Measurements from ENCODE around the gene ANK3. TPM values are rescaled to one million over a fixed set of nuclear protein-coding genes. Genes with fewer than 3 reads are reported as not detected.

ANK3 gene
- polyA plus RNA-seq, 1 experiment, result 0.13 TPM

DNA sequence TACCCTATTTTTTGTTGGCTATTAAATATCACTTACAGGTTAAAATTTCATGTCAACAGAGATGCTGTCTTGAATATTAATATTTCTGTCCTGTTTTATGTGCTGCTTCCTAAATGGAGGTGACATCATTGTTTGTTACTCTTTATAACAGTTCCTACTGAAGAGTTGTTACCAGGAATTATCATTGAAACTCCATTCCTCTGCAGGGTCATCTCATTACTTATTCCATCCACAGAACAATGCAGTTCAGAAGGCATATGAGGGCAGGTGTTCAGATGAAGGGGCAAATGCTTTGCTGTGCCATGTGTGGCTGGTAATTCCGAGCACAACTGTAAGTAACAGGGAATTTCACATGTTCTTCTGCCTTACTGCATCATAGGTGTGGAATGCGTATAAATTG, 113.4 kb downstream of the ANK3 start:
- ChIA-PET POLR2A (no interaction called here), CTCF (no interaction called here)
- Histone ChIP-seq H3K36me3 (ENCODE audit: control insufficient read depth, insufficient read depth, low read length) (no peaks in the 10 kb centered on the region), H3K4me3 (ENCODE audit: low read depth, low read length) (no peak overlapping the region), H3K27me3 (ENCODE audit: control insufficient read depth, insufficient read depth, low read length) (no peaks in the 10 kb centered on the region)
- DNase-seq (ENCODE audit: low read depth), result no peak
- TF ChIP-seq, protein P1, sequence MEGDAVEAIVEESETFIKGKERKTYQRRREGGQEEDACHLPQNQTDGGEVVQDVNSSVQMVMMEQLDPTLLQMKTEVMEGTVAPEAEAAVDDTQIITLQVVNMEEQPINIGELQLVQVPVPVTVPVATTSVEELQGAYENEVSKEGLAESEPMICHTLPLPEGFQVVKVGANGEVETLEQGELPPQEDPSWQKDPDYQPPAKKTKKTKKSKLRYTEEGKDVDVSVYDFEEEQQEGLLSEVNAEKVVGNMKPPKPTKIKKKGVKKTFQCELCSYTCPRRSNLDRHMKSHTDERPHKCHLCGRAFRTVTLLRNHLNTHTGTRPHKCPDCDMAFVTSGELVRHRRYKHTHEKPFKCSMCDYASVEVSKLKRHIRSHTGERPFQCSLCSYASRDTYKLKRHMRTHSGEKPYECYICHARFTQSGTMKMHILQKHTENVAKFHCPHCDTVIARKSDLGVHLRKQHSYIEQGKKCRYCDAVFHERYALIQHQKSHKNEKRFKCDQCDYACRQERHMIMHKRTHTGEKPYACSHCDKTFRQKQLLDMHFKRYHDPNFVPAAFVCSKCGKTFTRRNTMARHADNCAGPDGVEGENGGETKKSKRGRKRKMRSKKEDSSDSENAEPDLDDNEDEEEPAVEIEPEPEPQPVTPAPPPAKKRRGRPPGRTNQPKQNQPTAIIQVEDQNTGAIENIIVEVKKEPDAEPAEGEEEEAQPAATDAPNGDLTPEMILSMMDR (IDR thresholded peaks at IDR 0.05; ENCODE audit: insufficient read depth, low read depth, low read length), result no peak

DNA sequence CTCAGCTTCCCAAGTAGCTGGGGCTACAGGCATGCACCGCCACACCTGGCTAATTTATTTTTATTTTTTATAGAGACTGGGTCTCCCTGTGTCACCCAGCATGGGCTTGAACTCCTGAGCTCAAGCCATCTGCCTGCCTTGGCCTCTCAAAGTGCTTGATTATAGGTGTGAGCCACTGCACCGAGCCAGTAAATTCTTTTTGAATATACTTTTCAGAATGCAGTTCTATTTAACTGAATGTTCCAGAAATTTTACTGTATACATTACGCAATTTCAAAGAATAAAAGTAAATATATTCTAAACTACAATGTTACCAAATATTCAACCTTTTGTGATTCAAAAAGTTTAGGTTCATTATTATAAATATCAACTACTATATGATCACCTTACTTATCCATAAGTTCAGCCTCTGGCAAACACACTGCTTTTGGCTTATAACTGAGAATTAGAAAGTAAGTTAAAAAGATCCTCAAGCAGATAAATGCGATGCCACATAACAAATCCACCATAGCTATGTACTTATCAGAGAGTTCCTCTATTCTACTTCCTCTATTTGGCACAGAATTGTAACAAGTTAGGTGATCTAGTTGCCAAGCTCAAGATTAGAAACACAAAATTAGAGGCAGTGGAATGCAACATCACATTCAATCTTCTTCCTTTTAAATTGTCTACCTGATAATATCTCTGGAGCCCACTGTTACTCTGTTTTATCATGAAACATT, 118.2 kb downstream of the ANK3 start:
- no peak for DNase-seq (ENCODE audit: low read depth)
- Histone ChIP-seq H3K27me3 (ENCODE audit: control insufficient read depth, insufficient read depth, low read length) (no peaks in the 10 kb centered on the region), H3K4me3 (ENCODE audit: low read depth, low read length) (no peak overlapping the region), H3K36me3 (ENCODE audit: control insufficient read depth, insufficient read depth, low read length) (no peaks in the 10 kb centered on the region)
- CTCF ChIA-PET, result no interaction called here
- POLR2A ChIA-PET, result no interaction called here
- TF ChIP-seq, protein P1 (IDR thresholded peaks at IDR 0.05; ENCODE audit: insufficient read depth, low read depth, low read length), result no peak

- CTCF ChIA-PET, result no interaction called here
- TF ChIP-seq, protein P1 (IDR thresholded peaks at IDR 0.05; ENCODE audit: insufficient read depth, low read depth, low read length), result no peak
- peak; percentile 19 for DNase-seq (ENCODE audit: low read depth)
- Histone ChIP-seq H3K4me3 (ENCODE audit: low read depth, low read length) (no peak overlapping the region), H3K27me3 (ENCODE audit: control insufficient read depth, insufficient read depth, low read length) (no peaks in the 10 kb centered on the region), H3K36me3 (ENCODE audit: control insufficient read depth, insufficient read depth, low read length) (no peaks in the 10 kb centered on the region)
- POLR2A ChIA-PET, result no interaction called here
These were observed 119.2 kb downstream of the ANK3 start for GRCh38 chr10:60270426-60270825.

- DNase-seq (ENCODE audit: low read depth), result no peak
- ChIA-PET POLR2A (no interaction called here), CTCF (no interaction called here)
- no peaks in the 10 kb centered on the region for H3K36me3 ChIP-seq (ENCODE audit: control insufficient read depth, insufficient read depth, low read length)
- TF ChIP-seq, protein P1 (IDR thresholded peaks at IDR 0.05; ENCODE audit: insufficient read depth, low read depth, low read length), result no peak
- no peak overlapping the region for H3K4me3 ChIP-seq (ENCODE audit: low read depth, low read length)
- H3K27me3 ChIP-seq (ENCODE audit: control insufficient read depth, insufficient read depth, low read length), result no peaks in the 10 kb centered on the region
These were observed 121.9 kb downstream of the ANK3 start for GRCh38 chr10:60267802-60268201.

GRCh38 chr10:60266513-60266912, 123.2 kb downstream of the ANK3 start:
- CTCF ChIA-PET, result interaction anchor here (0.6 kb wide), 2 partner anchors 66 to 548 kb away, joined by 3 read pairs; no protein-coding TSS in a partner anchor
- TF ChIP-seq, protein P1 (IDR thresholded peaks at IDR 0.05; ENCODE audit: insufficient read depth, low read depth, low read length), result no peak

More at GRCh38 chr10:60266513-60266912, 123.2 kb downstream of the ANK3 start:
- H3K4me3 ChIP-seq (ENCODE audit: low read depth, low read length), result no peak overlapping the region
- no peaks in the 10 kb centered on the region for H3K36me3 ChIP-seq (ENCODE audit: control insufficient read depth, insufficient read depth, low read length)
- POLR2A ChIA-PET, result no interaction called here
- no peaks in the 10 kb centered on the region for H3K27me3 ChIP-seq (ENCODE audit: control insufficient read depth, insufficient read depth, low read length)
- no peak for DNase-seq (ENCODE audit: low read depth)

Data from BJ (cell line).